HEK293 (cell line): ENCODE data around the gene BHLHA9.

Experiments used
- CTCF ChIA-PET: fragments of 350-600 bp; formaldehyde crosslinking; extraction: SDS; loops from one replicate; lab custom pipeline; 2021; ENCODE audit warnings: antibody characterized with exemption; lab: Yijun Ruan, JAX
- POLR2A ChIA-PET: fragments of 300-600 bp; formaldehyde crosslinking; extraction: SDS; loops from one replicate; lab custom pipeline; 2020; ENCODE audit warnings: antibody characterized with exemption, inconsistent platforms; lab: Yijun Ruan, JAX
- H3K27ac ChIP-seq: fragments of 200-500 bp; sonication (Bioruptor generic); 2 replicates; pipeline ENCODE4 v1.5.1; 2014; ENCODE audit warnings: low read depth, low read length, control low read depth, inconsistent platforms; ENCODE audit errors: extremely low read depth
- H3K36me3 ChIP-seq, 2 experiments: fragments of 200-500 bp in 1 of 2; sonication (Bioruptor generic) in 1 of 2; 1 replicate in 1 of 2; 2 replicates in 1 of 2; pipeline ENCODE4 v1.5.1; 2014 to 2017; ENCODE audit warnings: inconsistent platforms in 2 of 2, low read length in 2 of 2; ENCODE audit not compliant: control insufficient read depth in 2 of 2, insufficient read depth in 1 of 2
- H3K4me1 ChIP-seq: fragments of 200-500 bp; sonication (Bioruptor generic); 2 replicates; pipeline ENCODE4 v1.5.1; 2014; ENCODE audit warnings: mild to moderate bottlenecking, low read length, inconsistent platforms; ENCODE audit not compliant: control insufficient read depth, insufficient read depth
- H3K4me3 ChIP-seq: 2 replicates; pipeline ENCODE4 v1.5.1; 2011; ENCODE audit warnings: low read depth, mild to moderate bottlenecking, control low read depth, low read length, moderate library complexity
- H3K9me3 ChIP-seq: fragments of 200-500 bp; sonication (Bioruptor generic); 2 replicates; pipeline ENCODE4 v1.5.1; 2014; ENCODE audit warnings: low read depth, low read length, inconsistent platforms; ENCODE audit not compliant: control insufficient read depth, insufficient read depth
- CTCF ChIP-seq: fragments of 450-650 bp; formaldehyde crosslinking; IDR thresholded peaks from 2 replicates; pipeline ENCODE4 v1.5.1; 2016; ENCODE audit warnings: missing biosample characterization, missing genetic modification characterization
- GLI2 ChIP-seq: fragments of 450-650 bp; formaldehyde crosslinking; IDR thresholded peaks from 2 replicates; pipeline ENCODE4; 2017; ENCODE audit warnings: missing biosample characterization, missing genetic modification characterization, low read depth, borderline replicate concordance
- HOXD13 ChIP-seq: sonication (generic); formaldehyde crosslinking; IDR thresholded peaks from 2 replicates; pipeline ENCODE4 v1.8.0; 2022; ENCODE audit warnings: missing genetic modification reagents, borderline replicate concordance
- IKZF3 ChIP-seq: fragments of 450-650 bp; IDR thresholded peaks from 2 replicates; pipeline ENCODE4 v1.5.0; 2018; ENCODE audit warnings: missing biosample characterization, mild to moderate bottlenecking, missing genetic modification characterization, moderate library complexity
- KLF9 ChIP-seq: fragments of 450-650 bp; formaldehyde crosslinking; IDR thresholded peaks from 2 replicates; pipeline ENCODE4 v1.5.1; 2016; ENCODE audit warnings: missing biosample characterization, missing genetic modification characterization, low read depth
- PRDM10 ChIP-seq: fragments of 450-650 bp; formaldehyde crosslinking; IDR thresholded peaks from 2 replicates; pipeline ENCODE4 v1.5.1; 2016; ENCODE audit warnings: missing biosample characterization, missing genetic modification characterization
- TCF7L2 ChIP-seq: IDR thresholded peaks from 2 replicates; pipeline ENCODE4 v1.6.1; 2011; ENCODE audit warnings: low read depth, mild to moderate bottlenecking, inconsistent platforms, low read length, moderate library complexity, borderline replicate concordance
- ZBTB17 ChIP-seq: fragments of 450-650 bp; formaldehyde crosslinking; IDR thresholded peaks from 2 replicates; pipeline ENCODE4 v1.5.1; 2016; ENCODE audit warnings: missing biosample characterization, missing genetic modification characterization
- ZIC2 ChIP-seq: fragments of 450-650 bp; formaldehyde crosslinking; IDR thresholded peaks from 2 replicates; pipeline ENCODE4 v1.5.1; 2016; ENCODE audit warnings: missing biosample characterization, missing genetic modification characterization
- ZNF114 ChIP-seq: fragments of 450-650 bp; formaldehyde crosslinking; IDR thresholded peaks from 2 replicates; pipeline ENCODE4 v1.5.0; 2017; ENCODE audit warnings: missing biosample characterization, missing genetic modification characterization
- ZNF133 ChIP-seq: fragments of 450-650 bp; formaldehyde crosslinking; IDR thresholded peaks from 2 replicates; pipeline ENCODE4 v1.5.1; 2016; ENCODE audit warnings: missing biosample characterization, missing genetic modification characterization
- ZNF24 ChIP-seq: fragments of 450-650 bp; formaldehyde crosslinking; IDR thresholded peaks from 2 replicates; pipeline ENCODE4 v1.5.1; 2016; ENCODE audit warnings: missing biosample characterization, missing genetic modification characterization
- ZNF335 ChIP-seq: fragments of 450-650 bp; formaldehyde crosslinking; conservative IDR thresholded peaks from 2 replicates; pipeline ENCODE4 v1.5.1; 2016; ENCODE audit warnings: missing biosample characterization, missing genetic modification characterization
- ZNF366 ChIP-seq: fragments of 450-650 bp; formaldehyde crosslinking; conservative IDR thresholded peaks from 2 replicates; pipeline ENCODE4 v1.5.1; 2016; ENCODE audit warnings: missing biosample characterization, missing genetic modification characterization
- ZNF391 ChIP-seq: fragments of 450-650 bp; formaldehyde crosslinking; IDR thresholded peaks from 2 replicates; pipeline ENCODE4 v1.5.1; 2016; ENCODE audit warnings: low read depth, missing biosample characterization, missing genetic modification characterization, borderline replicate concordance
- ZNF433 ChIP-seq: fragments of 450-650 bp; formaldehyde crosslinking; IDR thresholded peaks from 2 replicates; pipeline ENCODE4 v1.5.1; 2016; ENCODE audit warnings: missing biosample characterization, missing genetic modification characterization, low read depth
- ZNF544 ChIP-seq: fragments of 450-650 bp; formaldehyde crosslinking; IDR thresholded peaks from 2 replicates; pipeline ENCODE4 v1.5.0; 2017; ENCODE audit warnings: missing biosample characterization, missing genetic modification characterization
- ZNF571 ChIP-seq: fragments of 450-650 bp; formaldehyde crosslinking; IDR thresholded peaks from 2 replicates; pipeline ENCODE4 v1.5.0; 2017; ENCODE audit warnings: missing biosample characterization, missing genetic modification characterization
- ZNF596 ChIP-seq: fragments of 450-650 bp; IDR thresholded peaks from 2 replicates; pipeline ENCODE4 v1.5.0; 2018; ENCODE audit warnings: missing biosample characterization, mild to moderate bottlenecking, missing genetic modification characterization, moderate library complexity
- ZNF600 ChIP-seq: fragments of 450-650 bp; formaldehyde crosslinking; IDR thresholded peaks from 2 replicates; pipeline ENCODE4 v1.5.1; 2016; ENCODE audit warnings: missing biosample characterization, missing genetic modification characterization
- ZNF621 ChIP-seq: fragments of 450-650 bp; formaldehyde crosslinking; IDR thresholded peaks from 2 replicates; pipeline ENCODE4 v1.5.1; 2017; ENCODE audit warnings: missing biosample characterization, missing genetic modification characterization

BHLHA9 gene

GRCh38 chr17:1301546-1301945 is 31.3 kb downstream of the BHLHA9 start:
- TF ChIP-seq IKZF3 (0 out of 2 replicates have a peak, but pooled peaks have one; percentile 24), ZNF621 (tag by site-specific recombination) (no peak)
- Histone ChIP-seq H3K9me3 (no peaks in the 10 kb centered on the region), H3K27ac (no peak overlapping the region), H3K36me3 (no peaks in the 10 kb centered on the region), H3K4me3 (no peak overlapping the region), H3K4me1 (no peaks in the 10 kb centered on the region)
- ChIA-PET CTCF (interaction anchor here (0.6 kb wide), 2 partner anchors 27 to 32 kb away, joined by 3 to 4 read pairs; no protein-coding TSS in a partner anchor), POLR2A (no interaction called here)

GRCh38 chr17:1302761-1303160 is 32.5 kb downstream of the BHLHA9 start:
- CTCF ChIA-PET: no interaction called here
- H3K4me3 ChIP-seq: no peak overlapping the region
- no peak for TF ChIP-seq HOXD13 (CRISPR knock-in tag)
- no peak for TF ChIP-seq ZNF114 (tag by site-specific recombination)
- TF ChIP-seq ZNF366 (tag by site-specific recombination): no peak
- no peak for TF ChIP-seq ZNF544 (tag by site-specific recombination)
- TF ChIP-seq ZNF600 (tag by site-specific recombination): no peak
- TF ChIP-seq ZNF335: no peak
- TF ChIP-seq ZNF433 (tag by site-specific recombination): no peak
- no peak for TF ChIP-seq ZNF571 (tag by site-specific recombination)
- no peak for TF ChIP-seq CTCF (tag by site-specific recombination)
- no peak for TF ChIP-seq ZBTB17
- TF ChIP-seq GLI2 (tag by site-specific recombination): no peak
- TF ChIP-seq ZIC2 (tag by site-specific recombination): no peak
- TF ChIP-seq KLF9 (tag by site-specific recombination): no peak
- no peaks in the 10 kb centered on the region for H3K4me1 ChIP-seq
- H3K27ac ChIP-seq: no peak overlapping the region
- H3K36me3 ChIP-seq: no peaks in the 10 kb centered on the region
- POLR2A ChIA-PET: no interaction called here
- no peaks in the 10 kb centered on the region for H3K9me3 ChIP-seq

GRCh38 chr17:1304522-1304921 is 34.3 kb downstream of the BHLHA9 start:
- H3K4me1 ChIP-seq: no peaks in the 10 kb centered on the region
- H3K9me3 ChIP-seq: no peaks in the 10 kb centered on the region
- no peak overlapping the region for H3K27ac ChIP-seq
- ChIA-PET POLR2A (no interaction called here), CTCF (no interaction called here)
- no peaks in the 10 kb centered on the region for H3K36me3 ChIP-seq
- H3K4me3 ChIP-seq: no peak overlapping the region
- TF ChIP-seq TCF7L2: no peak
- TF ChIP-seq KLF9 (tag by site-specific recombination): peak; percentile 30; the same call in 1 of the 2 replicates
- peak; percentile 77 for TF ChIP-seq PRDM10 (tag by site-specific recombination)
- no peak for TF ChIP-seq ZNF133 (tag by site-specific recombination)
- no peak for TF ChIP-seq ZNF596
- TF ChIP-seq ZNF24: no peak
- TF ChIP-seq ZNF391 (tag by site-specific recombination): no peak
